IMR-90 (cell line): Measurements from ENCODE around the gene NOL4L.

Experiments
- CHD1 ChIP-seq: IDR thresholded peaks from 2 replicates; pipeline ENCODE4 v1.6.1; 2012; ENCODE audit warnings: low read depth, low read length, improper control_type of control experiment
- CTCF ChIP-seq: conservative IDR thresholded peaks from 2 replicates; pipeline ENCODE4 v1.5.1; 2012; ENCODE audit warnings: mild to moderate bottlenecking, low read depth, low read length, improper control_type of control experiment
- FOS ChIP-seq: fragments of 150-350 bp; IDR thresholded peaks from 2 replicates; pipeline ENCODE4 v1.6.1; 2016; ENCODE audit warnings: low read depth, low read length
- MXI1 ChIP-seq: IDR thresholded peaks from 2 replicates; pipeline ENCODE4 v1.6.1; 2012; ENCODE audit warnings: low read depth, mild to moderate bottlenecking, low read length, moderate library complexity, borderline replicate concordance
- POLR2A ChIP-seq: IDR thresholded peaks from 2 replicates; pipeline ENCODE4 v1.6.1; 2012; ENCODE audit warnings: mild to moderate bottlenecking, low read depth, low read length
- RAD21 ChIP-seq: IDR thresholded peaks from 2 replicates; pipeline ENCODE4 v1.6.1; 2012; ENCODE audit warnings: low read length, improper control_type of control experiment
- SMC3 ChIP-seq: fragments of 150-350 bp; IDR thresholded peaks from 2 replicates; pipeline ENCODE4 v1.6.1; 2016; ENCODE audit warnings: low read depth, mild to moderate bottlenecking, antibody characterized with exemption, low read length, moderate library complexity

GRCh38 chr20:32431457-32431856, 153.7 kb downstream of the NOL4L start:
- TF ChIP-seq CTCF (no peak), POLR2A (no peak), SMC3 (no peak), MXI1 (no peak), RAD21 (no peak), CHD1 (no peak), FOS (no peak)
